ENCODE data around the gene COG4.

COG4 gene

DNA sequence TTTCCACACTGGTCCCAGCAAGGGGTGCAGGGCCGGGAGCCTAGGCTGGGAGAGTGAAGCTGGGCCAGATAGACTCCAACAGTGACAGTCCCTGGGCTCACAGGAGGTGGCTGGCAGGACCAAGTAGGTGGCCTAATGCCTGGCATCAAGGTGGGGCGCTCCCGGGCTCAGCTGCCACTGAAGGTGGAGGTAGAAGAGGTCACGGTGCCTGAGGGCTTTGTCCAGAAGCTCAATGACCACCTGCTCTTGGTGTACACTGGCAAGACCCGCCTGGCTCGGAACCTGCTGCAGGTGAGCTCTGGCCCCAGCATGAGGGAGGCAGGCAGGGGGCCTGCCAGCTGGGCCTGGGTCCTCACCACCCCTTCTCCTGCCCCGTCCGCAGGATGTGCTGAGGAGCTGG, 45.2 kb downstream of the COG4 start:
- no peak for DNase-seq

DNA sequence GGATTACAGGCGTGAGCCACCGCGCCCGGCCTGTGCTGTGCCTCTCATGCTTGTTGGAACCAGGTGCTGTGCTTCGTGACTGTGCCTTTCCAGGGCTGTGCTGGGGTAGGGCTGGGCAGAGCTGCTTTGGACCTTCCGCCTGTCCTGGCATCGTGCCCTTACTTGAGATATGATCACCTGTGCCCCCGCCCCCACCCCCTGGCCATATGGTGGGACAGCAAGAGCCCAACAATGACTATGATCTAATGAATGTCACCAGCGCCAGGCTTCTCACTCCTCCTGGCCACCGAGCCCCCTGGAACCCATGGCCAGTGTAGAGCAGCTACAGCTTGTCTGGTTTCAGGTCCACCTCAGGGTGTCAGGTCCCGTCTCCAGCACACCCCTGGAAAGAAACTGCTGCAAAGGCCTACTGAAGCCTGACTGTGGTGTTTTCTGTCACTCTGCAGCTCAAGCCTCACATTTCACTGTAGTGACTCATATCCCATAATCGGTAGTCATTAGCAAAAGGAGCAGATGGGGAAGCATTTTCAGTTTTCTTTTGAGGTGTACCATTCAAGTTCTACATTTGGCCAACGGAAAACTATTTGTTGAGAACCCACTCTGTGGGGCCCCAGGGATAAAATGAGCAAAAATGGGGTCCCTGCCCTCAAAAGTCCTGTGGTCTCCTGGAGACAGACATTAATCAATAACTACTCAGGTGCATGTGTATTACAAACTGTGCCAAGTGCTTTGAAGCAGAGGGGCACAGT, 46.9 kb downstream of the COG4 start:
- DNase-seq, result peak; percentile 78 to 93

- peak in 1 of 2 experiments; percentile 25 for DNase-seq
Measured at GRCh38 chr16:70475054-70475871, 48.1 kb downstream of the COG4 start.

DNA sequence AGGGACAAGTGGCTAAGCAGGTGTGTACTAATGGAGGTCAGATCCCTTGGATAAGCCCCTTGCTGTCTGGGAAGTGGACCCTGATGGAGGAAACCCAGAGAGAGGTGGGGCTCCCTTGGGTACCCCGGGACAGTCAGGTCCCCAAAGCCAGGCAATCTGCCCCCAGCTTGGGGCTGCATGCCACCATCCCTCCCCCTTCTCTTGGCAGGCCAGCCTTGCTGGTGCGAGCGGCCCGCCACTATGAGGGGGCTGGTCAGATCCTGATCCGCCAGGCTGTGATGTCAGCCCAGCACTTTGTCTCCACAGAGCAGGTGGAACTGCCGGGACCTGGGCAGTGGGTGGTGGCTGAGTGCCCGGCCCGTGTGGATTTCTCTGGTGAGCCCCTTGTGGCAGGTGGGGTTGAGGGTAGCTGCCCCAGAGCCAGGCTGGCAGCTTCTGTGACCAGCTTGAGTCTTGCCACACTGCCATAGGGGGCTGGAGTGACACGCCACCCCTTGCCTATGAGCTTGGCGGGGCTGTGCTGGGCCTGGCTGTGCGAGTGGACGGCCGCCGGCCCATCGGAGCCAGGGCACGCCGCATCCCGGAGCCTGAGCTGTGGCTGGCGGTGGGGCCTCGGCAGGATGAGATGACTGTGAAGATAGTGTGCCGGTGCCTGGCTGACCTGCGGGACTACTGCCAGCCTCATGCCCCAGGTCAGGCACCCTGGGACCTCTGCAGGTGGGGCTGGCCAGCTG, 48.9 kb downstream of the COG4 start:
- no peak for DNase-seq

- DNase-seq, result no peak
Measured at GRCh38 chr16:70473446-70474319, 49.7 kb downstream of the COG4 start.

GRCh38 chr16:70472786-70473433, 50.4 kb downstream of the COG4 start:
- DNase-seq, result no peak

- DNase-seq, result no peak
Measured at GRCh38 chr16:70470927-70471341, 52.4 kb downstream of the COG4 start.

GRCh38 chr16:70470141-70470926, 53.0 kb downstream of the COG4 start:
- no peak for DNase-seq

DNA sequence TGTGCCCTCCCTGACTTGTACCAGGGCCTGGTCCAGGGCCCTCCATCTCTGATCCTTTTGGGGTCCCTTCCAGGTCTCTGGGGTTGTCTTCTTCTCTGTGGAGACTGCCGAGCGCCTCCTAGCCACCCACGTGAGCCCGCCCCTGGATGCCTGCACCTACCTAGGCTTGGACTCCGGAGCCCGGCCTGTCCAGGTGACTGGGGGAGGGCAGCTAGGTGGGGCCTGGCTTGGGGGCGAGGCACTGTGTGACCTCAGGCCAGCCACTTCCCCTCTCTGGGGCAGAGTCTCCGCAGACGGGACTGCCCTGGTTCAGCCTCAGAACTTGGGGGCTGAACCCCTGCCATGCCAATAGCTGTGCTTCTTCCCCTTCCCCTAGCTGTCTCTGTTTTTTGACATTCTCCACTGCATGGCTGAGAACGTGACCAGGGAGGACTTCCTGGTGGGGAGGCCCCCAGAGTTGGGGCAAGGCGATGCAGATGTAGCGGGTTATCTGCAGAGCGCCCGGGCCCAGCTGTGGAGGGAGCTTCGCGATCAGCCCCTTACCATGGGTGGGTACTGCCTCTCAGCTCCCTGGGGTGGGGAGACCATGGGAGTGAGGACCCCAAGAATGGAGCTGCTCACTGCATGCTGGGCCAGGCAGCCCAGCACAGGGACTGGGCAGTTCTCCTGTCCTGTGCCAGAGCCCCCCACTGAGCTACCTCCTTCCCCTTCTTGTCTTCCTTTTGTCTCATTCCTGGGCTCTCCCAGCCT, 54.4 kb downstream of the COG4 start:
- no peak for DNase-seq

DNA sequence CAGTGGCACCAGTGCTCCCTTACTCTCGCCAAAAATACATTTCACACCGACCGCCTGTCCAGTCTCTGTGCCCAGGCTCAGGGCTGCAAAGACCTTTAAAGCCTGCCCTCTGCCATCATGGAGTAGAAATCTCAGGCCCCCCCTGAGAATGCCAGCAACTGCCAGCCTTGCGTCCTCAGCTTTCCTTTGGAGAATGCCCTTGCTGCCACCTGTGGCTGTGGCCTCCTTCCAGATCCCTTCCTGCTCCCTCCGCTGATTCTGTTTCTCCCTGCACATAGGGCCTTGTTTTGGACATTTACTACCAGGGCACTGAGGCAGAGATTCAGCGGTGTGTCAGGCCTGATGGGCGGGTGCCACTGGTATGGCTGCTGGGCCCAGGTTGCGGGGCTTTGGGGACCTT, 55.7 kb downstream of the COG4 start:
- DNase-seq, result no peak

DNA sequence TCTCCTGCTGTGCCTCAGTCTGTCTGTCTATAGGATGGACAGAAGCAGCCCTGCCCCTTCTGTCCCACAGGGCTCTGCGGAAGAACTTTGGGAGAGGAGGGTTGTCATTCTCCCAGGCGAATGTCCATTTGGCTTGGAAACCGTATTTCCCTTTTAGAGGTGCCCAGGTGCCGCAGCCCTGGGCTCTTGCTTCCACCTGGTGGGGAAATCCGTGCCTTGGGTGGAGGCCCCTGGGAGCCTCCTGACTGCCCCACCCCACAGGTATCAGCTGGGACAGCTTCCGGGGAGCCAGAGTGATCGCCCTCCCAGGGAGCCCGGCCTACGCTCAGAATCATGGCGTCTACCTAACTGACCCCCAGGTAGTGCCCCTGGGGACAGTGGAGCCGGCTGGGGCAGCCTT, 56.2 kb downstream of the COG4 start:
- no peak for DNase-seq

- no peak for DNase-seq
Measured at GRCh38 chr16:70466805-70467076, 56.6 kb downstream of the COG4 start.

GRCh38 chr16:70465999-70466804, 57.2 kb downstream of the COG4 start:
- no peak for DNase-seq

GRCh38 chr16:70463235-70463634, 60.1 kb downstream of the COG4 start:
- no peak for DNase-seq

GRCh38 chr16:70460737-70461261, 62.6 kb downstream of the COG4 start:
- DNase-seq, result no peak

GRCh38 chr16:70457446-70458166, 65.7 kb downstream of the COG4 start:
- DNase-seq, result no peak

GRCh38 chr16:70455910-70456309, 67.4 kb downstream of the COG4 start:
- no peak for DNase-seq

DNA sequence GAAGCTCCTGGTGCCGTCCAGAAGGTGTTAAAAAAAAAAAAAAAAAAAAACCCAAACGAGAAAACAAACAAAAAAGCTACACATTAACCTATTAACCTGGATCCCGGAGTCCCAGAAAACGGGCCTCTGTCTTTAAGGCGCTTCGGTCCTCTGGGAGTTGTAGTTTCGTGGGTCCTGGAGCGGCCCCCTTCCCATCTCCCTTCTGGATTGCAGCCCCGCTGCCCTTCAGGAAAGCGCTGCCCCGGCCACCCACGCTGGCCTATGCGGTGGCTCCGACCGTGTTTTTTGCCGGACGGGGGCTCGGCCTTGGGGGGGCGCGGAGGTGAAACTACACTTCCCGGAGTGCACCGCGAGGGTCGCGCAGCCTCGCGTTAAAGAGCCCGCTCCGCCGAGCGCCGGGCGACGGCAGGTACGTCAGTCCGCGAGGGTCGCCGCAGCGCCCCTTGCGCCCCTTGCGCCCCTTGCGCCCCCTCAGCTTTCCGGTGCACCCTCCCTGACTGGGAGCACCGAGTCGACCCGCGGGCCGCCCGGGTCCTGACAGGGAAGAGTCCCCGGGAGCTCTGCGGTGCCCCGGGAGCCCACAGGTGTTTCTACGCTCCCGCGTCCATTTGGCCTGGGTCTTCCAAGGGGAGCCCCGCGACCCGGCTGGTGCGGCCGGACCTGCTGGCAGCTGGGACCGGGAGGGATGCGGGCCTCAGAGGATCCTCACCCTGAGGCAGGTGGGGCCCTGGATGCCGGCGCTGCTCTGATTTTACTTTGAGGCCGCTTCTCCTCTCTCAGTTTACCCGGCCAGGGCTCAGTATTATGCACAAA, 68.9 kb downstream of the COG4 start, which contains the start of gene FCSK:
TSS of gene FCSK (plus strand) at position 374 of the 813 bp plus-strand sequence. CDS start 8,596 bp downstream, outside the sequence.
- DNase-seq, result peak; percentile 86 to 95
